Parathyroid adenoma (tissue), 2 donors: ENCODE data around the gene ADAM12.
"Not testable (repeated sequence)": the region's sequence is repeated elsewhere in the genome, so short reads cannot be mapped to it uniquely, and the experiment has no call there.

Experiments
- H2AFZ ChIP-seq: fragments of 300-600 bp; sonication (generic); one replicate; pipeline ENCODE4 v1.7.0; 2017; ENCODE audit warnings: antibody characterized with exemption, mild to moderate bottlenecking
- H3K27ac ChIP-seq: fragments of 300-600 bp; sonication (generic); one replicate; pipeline ENCODE4 v1.7.0; 2017
- H3K27me3 ChIP-seq: fragments of 300-600 bp; sonication (generic); one replicate; pipeline ENCODE4 v1.7.0; 2017; ENCODE audit warnings: low read length; ENCODE audit not compliant: control insufficient read depth, insufficient read depth
- H3K36me3 ChIP-seq: fragments of 300-600 bp; sonication (generic); one replicate; pipeline ENCODE4 v1.7.0; 2017; ENCODE audit warnings: low read length; ENCODE audit not compliant: control insufficient read depth, insufficient read depth
- H3K4me1 ChIP-seq: fragments of 300-600 bp; sonication (generic); one replicate; pipeline ENCODE4 v1.7.0; 2017; ENCODE audit warnings: control low read depth
- H3K4me2 ChIP-seq: fragments of 300-600 bp; sonication (generic); one replicate; pipeline ENCODE4 v1.7.0; 2017; ENCODE audit warnings: low read length
- H3K4me3 ChIP-seq: fragments of 300-600 bp; sonication (generic); one replicate; pipeline ENCODE4 v1.7.0; 2017; ENCODE audit warnings: low read depth, low read length
- H3K79me2 ChIP-seq: fragments of 300-600 bp; sonication (generic); one replicate; pipeline ENCODE4 v1.7.0; 2017; ENCODE audit warnings: control low read depth
- H3K9ac ChIP-seq: fragments of 300-600 bp; sonication (generic); one replicate; pipeline ENCODE4 v1.7.0; 2017; ENCODE audit warnings: mild to moderate bottlenecking
- H3K9me3 ChIP-seq: fragments of 300-600 bp; sonication (generic); one replicate; pipeline ENCODE4 v1.7.0; 2017; ENCODE audit warnings: low read length; ENCODE audit not compliant: control insufficient read depth
- CTCF ChIP-seq: fragments of 300-600 bp; sonication (generic); IDR thresholded peaks from one replicate; pipeline ENCODE4 v1.7.0; 2017; ENCODE audit warnings: antibody characterized with exemption, mild to moderate bottlenecking
- donor health status: primary hyperparathyroidism.

ADAM12 gene

GRCh38 chr10:126179637-126180036 lies 208.6 kb downstream of the ADAM12 start:
- H3K27me3 ChIP-seq: no peaks in the 10 kb centered on the region
- no peak overlapping the region for H3K4me3 ChIP-seq
- no peaks in the 10 kb centered on the region for H3K79me2 ChIP-seq
- H3K9ac ChIP-seq: no peak overlapping the region
- no peaks in the 10 kb centered on the region for H3K9me3 ChIP-seq
- no peak overlapping the region for H2AFZ ChIP-seq
- H3K4me2 ChIP-seq: no peak overlapping the region
- H3K27ac ChIP-seq: no peak overlapping the region
- H3K4me1 ChIP-seq: no peaks in the 10 kb centered on the region
- H3K36me3 ChIP-seq: no peaks in the 10 kb centered on the region
- TF ChIP-seq CTCF: no peak

GRCh38 chr10:126177417-126178030 lies 210.8 kb downstream of the ADAM12 start:
- Histone ChIP-seq H3K27me3 (no peaks in the 10 kb centered on the region), H3K79me2 (no peaks in the 10 kb centered on the region), H3K4me3 (no peak overlapping the region), H3K36me3 (no peaks in the 10 kb centered on the region), H2AFZ (no peak overlapping the region), H3K4me2 (no peak overlapping the region), H3K9ac (no peak overlapping the region), H3K4me1 (no peaks in the 10 kb centered on the region), H3K27ac (no peak overlapping the region), H3K9me3 (no peaks in the 10 kb centered on the region)
- TF ChIP-seq CTCF: no peak

GRCh38 chr10:126175641-126176262 lies 212.5 kb downstream of the ADAM12 start:
- Histone ChIP-seq H3K27me3 (no peaks in the 10 kb centered on the region), H3K27ac (no peak overlapping the region), H3K4me1 (no peaks in the 10 kb centered on the region), H3K4me3 (no peak overlapping the region), H3K36me3 (no peaks in the 10 kb centered on the region), H3K9ac (no peak overlapping the region), H2AFZ (no peak overlapping the region), H3K4me2 (no peak overlapping the region), H3K79me2 (no peaks in the 10 kb centered on the region), H3K9me3 (no peaks in the 10 kb centered on the region)
- TF ChIP-seq CTCF: no peak

- H3K4me2 ChIP-seq, H3K4me3 ChIP-seq, H3K27ac ChIP-seq: not testable (repeated sequence)
These were observed 215.5 kb downstream of the ADAM12 start for GRCh38 chr10:126172755-126173154.

GRCh38 chr10:126171555-126171954 lies 216.7 kb downstream of the ADAM12 start:
- Histone ChIP-seq H3K4me1 (no peaks in the 10 kb centered on the region), H3K9ac (no peak overlapping the region), H3K27me3 (no peaks in the 10 kb centered on the region), H3K4me3 (no peak overlapping the region), H3K36me3 (no peaks in the 10 kb centered on the region), H3K27ac (no peak overlapping the region), H3K9me3 (no peaks in the 10 kb centered on the region), H3K4me2 (no peak overlapping the region), H2AFZ (no peak overlapping the region), H3K79me2 (no peaks in the 10 kb centered on the region)
- TF ChIP-seq CTCF: no peak

More at GRCh38 chr10:126172755-126173154, 215.5 kb downstream of the ADAM12 start:
- not testable (repeated sequence) for H3K9ac ChIP-seq, H3K27me3 ChIP-seq, H3K9me3 ChIP-seq, H3K36me3 ChIP-seq, H3K79me2 ChIP-seq, H3K4me1 ChIP-seq, H2AFZ ChIP-seq
